Activated CD4-positive, alpha-beta T cell treated with anti-CD3 and anti-CD28 coated beads for 4 hours (primary cell): ENCODE results near the gene TMF1.

Experiments used
- DNase-seq, 2 donors: peaks; one replicate each; pipeline ENCODE4 v3.0.0-alpha.2; 2020

Gene TMF1

GRCh38 chr3:69012100-69012799, 39.9 kb downstream of the TMF1 start:
- no peak for DNase-seq

- no peak for DNase-seq
Measured at GRCh38 chr3:69011096-69011730, 40.9 kb downstream of the TMF1 start.

DNA sequence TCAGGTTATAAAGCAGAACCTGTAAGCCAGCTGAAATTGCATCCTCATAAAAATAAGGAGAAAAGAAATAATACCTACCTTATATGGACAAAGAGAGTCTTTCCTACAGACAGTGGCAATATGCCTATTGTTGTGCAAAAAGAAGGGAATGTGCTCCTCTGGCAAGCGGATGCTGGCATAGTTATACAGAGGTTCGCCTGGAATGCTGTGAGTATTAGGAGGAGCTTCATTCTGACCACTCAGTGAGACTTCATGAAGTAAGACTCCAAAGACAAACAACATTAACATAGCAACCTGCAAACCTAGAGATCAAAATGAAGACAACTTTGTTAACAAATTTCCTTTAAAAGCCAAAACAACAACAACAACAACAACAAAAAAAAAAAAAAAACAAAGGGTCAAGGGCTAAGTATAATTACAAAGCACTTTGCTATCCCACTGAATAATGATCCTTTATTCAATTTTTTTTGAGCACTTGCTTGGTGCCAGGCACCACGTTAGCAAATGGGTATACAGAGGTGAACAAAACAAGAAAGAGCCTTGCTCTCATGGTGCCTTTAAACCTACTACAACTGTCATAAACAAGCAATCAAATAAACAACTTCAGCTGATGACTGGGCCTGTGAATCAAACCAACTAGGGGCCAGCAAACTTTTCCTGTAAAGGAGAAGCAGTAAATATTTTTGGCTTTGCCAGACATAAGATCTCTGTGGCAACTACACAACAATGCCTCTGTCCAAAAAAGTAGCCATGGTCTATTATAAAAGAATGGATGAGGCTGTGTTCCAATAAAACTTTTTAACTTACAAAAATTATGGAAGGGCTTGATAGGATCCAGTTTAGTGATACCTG, 42.3 kb downstream of the TMF1 start:
- DNase-seq = no peak

DNA sequence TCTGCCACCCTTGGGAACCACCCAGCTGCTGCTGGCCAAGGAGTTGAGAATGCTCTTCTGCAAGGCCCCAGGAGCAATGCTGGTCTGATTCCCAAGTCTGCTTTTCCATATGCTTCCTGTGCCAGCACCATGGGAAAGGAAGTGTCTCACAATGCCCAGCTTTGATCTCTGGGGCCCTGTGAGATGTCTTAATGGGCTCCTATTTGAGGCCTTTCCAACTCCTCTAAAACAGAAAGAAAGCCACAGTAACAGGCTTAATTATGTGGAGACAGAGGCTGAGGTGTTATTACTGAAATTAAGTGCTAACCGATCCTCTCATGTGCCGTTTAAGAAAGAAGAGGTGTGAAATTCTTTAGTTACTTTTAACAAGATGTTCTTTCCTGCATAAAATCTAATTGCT, 43.2 kb downstream of the TMF1 start:
- no peak for DNase-seq

DNA sequence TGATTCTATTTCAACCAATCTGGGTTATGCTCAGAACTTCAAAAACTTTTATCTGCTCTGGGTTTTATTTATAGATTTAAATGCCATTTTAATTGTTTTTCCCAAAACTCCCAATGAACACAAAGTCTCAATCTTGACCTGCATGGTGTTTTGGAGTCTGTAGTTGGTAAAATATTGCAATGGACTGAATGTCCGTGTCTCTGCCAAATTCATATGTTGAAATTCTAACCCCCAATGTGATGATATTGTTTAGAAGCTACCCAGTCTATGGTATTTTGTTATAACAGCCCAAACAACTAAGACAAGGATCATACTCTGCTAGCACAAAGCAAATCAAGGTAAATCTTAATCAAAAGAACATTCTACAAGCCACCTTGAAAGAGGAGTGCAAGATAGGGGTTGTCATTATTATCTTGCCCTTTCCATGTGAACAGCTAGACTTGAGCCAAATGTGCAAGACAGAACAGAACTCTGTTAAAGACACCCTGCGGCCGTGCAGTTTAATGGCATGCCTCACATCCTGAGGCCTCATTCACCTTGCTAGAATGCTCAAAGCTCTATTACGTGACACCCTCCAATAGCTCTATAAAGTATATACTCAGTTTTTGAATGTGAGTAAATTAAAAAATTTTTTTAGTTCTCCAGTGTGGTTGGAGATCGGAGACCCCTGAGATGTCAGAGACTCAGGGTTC, 46.2 kb downstream of the TMF1 start:
- DNase-seq = no peak

GRCh38 chr3:69005071-69005790, 46.9 kb downstream of the TMF1 start:
- no peak for DNase-seq

DNA sequence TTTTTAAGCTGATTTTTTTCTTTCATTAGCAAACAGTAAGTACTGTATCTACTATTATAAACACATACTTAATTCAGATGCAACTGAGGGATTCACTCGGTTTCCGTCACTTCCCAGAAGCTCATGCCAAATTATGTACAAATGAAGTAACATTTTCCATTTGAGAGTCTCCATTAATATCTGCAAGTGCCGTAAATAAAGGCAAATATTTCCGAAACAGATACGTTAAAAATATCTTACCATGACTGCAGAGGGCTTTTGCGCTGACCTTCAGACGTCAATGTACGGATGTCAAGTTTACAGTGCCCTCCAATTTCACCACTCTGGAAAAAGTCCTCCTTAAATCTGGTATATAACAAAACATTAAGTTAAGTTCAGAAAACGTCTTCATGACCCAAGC, 48.0 kb downstream of the TMF1 start:
- DNase-seq = no peak

GRCh38 chr3:68999605-69000004, 52.5 kb downstream of the TMF1 start:
- no peak for DNase-seq

GRCh38 chr3:68999158-68999557, 53.0 kb downstream of the TMF1 start:
- no peak for DNase-seq

DNA sequence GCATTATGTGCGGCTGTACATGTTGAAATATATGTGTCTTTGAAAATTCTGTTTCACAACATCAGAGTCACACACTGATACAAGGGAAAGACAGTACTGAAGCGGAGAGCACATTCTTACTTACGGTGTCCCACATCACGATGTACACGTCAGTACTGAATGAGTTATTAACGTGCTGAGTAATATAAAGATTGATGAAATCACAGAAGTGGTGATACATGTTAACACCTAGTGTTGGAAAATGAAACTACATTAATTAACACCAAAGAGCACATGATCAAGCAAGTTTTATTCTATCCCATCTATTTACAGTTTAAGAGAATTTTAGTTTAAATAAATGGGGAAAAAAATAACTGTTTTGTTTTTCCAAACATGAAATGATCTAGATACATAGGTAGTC, 54.2 kb downstream of the TMF1 start:
- DNase-seq = no peak

- DNase-seq = no peak
Measured at GRCh38 chr3:68996356-68996995, 55.7 kb downstream of the TMF1 start.

DNA sequence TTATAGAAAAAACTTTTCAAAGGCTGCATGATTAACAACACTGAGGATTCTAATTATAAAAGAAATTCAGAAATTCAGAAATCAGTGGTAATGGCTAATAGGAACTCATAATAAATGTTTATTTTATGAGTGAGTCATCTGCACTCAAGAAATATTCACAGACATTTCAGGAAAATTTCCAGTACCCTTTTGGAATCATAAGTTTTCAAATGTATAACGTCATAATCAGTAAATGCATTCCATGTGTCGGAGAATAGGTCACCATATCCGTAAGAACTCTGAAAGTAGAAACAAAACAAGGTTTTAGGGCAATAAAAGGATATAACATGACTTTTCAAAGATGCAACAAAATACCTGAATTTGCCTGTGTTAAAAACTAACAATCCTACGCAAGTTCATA, 63.4 kb downstream of the TMF1 start:
- DNase-seq = no peak

DNA sequence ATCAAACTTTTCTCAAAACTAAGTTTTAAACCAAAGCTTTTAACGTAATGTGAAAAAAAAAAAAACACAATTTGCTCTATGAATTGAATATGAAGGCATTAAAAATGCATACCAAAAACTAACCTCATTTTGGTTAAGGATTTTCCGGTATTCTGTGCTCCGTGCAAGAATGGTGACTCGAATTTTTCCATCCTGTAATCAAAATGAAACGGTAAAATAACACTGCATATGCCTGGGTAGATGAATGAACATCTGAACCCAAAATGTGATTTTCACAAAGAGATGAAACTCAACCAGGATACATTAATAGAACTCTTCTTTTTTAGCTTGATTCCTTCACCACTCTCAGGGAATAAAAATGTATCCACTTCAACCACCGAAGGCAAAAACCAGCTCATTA, 64.8 kb downstream of the TMF1 start:
- no peak for DNase-seq

- DNase-seq = no peak
Measured at GRCh38 chr3:68986496-68987208, 65.5 kb downstream of the TMF1 start.

DNA sequence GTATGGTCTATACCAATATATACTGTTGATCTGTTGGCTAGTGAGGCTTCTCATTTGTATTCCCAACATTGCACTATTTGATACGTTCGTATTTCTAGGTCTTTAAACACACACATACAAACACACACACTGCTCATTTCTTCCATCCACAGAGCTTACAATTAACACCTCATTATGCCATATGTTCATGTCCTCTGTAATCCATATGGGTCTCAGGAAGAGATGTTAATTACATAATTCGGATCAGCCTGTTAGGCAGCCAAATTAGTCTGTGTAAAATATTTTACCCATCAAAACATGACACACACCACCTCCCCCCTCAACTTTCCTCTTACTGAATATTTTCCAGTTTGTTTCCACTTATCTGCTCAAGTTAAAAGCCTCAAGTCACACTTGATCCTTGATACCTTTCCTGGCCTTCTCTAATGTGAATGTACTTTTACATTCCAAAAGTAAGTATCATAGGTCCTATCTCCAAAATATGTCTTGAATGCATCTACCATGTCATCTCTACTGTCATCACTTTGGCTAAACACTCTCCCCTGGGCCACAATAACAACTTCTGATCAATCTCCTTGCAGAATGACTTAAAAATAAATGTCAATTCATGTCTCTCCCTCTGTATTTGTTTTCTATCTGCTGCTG, 66.9 kb downstream of the TMF1 start:
- no peak for DNase-seq

DNA sequence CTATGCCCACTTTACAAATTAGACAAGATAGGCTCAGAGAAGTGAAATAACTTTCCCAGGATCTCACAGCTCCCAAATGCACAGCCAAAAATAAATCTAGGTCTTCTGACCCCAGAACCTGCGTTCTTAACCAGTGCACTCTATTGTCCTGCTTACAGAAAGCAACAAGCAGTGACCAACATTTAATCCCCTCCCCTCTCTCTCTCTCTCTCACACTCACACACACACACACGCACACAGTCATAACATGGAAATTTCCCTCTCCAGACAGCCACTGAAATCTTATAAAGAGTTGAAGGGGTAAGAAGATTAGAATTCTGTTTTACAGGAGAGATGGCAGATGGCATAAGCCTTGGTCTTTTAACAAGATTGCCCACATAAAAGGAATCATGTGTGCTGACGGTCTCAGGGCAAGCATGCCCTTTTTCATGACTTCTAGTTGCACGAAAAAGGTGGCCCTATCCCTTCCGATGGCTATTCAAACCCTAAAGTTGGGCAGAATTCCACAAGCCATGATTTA, 68.1 kb downstream of the TMF1 start:
- no peak for DNase-seq

DNA sequence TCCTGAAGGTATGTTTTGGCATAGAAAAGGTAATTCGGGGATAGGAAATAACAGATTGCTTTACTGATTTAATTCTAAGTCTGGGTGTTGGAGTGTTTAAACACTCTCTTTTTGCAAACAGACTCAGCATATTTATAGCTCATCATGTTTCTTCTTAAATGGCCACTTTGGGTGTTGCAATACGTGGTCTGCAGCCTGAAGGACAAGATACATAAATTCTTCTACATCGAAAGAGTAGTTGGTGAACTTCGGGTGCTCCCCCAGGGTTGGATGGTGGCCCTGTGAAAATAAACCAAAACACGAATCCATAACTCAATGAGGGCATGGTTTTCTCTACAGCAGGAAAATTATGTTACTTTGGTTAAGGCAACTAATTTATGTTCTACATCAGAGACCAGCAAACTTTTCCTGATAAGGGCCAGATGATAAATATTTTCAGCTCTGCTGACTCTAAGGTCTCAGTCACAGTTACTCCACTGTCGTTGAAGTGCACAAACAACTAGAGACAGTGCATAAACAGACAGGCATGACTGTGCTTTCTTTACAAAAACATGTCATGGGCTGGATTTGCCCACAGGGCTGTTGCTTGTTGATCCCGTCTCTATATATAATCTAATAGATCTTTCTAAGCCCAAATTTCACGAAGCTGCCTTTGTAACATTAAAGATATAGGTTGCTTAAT, 74.5 kb downstream of the TMF1 start:
- DNase-seq = no peak

- DNase-seq = no peak
Measured at GRCh38 chr3:68974711-68975110, 77.4 kb downstream of the TMF1 start.

DNA sequence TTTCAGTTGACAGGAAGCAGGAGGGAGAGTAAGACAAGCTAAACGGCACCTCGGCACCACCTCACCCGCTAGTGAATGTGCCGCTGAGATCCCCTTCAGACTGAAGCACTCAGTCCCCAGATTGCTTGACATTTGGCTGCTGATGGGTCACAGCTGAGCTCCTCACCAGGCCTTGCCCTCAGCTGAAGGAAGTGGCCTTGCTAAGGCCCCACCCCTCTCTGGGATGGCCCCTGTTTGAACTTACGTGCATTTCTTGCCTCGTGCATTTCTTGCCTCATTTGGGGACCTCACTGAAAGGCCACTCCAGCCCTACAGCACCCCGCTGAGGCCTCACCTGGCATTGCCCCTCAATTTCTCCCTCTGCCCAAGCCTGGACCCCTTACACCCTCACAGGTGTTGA, 78.5 kb downstream of the TMF1 start:
- no peak for DNase-seq

GRCh38 chr3:68972358-68972979, 79.7 kb downstream of the TMF1 start:
- peak; percentile 5 to 7 for DNase-seq
